ENCODE data around the gene NTMT1.
A peak's percentile ranks its signal among the peaks of the same experiment; 100 is the strongest.
"Not testable (repeated sequence)": the region's sequence is repeated elsewhere in the genome, so short reads cannot be mapped to it uniquely, and the experiment has no call there.

Gene NTMT1

GRCh38 chr9:129654554-129655040, 28.6 kb downstream of the NTMT1 start:
- DNase-seq (ENCODE audit: low read depth in 2 of 2), result no peak

DNA sequence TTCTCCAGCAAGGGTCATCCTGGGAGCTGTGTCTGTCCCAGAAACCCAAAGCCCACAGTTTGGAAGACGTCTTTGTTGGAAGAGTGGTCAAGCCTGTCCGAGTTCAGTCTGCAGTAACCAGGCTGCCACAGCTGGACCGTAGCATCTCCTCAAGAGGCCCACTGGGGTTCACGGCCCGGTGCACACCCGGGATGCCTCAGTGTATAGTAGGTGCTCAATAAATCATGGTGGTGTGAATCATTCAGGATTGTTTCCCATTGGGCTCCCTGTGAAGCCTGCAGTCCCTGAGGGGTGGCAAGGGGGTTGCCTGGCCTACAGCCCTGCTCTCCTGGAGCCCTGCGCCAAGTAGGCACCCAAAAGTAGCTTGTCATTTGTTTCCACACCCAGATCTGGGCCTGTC, 29.2 kb downstream of the NTMT1 start:
- DNase-seq (ENCODE audit: low read depth in 2 of 2), result no peak

DNA sequence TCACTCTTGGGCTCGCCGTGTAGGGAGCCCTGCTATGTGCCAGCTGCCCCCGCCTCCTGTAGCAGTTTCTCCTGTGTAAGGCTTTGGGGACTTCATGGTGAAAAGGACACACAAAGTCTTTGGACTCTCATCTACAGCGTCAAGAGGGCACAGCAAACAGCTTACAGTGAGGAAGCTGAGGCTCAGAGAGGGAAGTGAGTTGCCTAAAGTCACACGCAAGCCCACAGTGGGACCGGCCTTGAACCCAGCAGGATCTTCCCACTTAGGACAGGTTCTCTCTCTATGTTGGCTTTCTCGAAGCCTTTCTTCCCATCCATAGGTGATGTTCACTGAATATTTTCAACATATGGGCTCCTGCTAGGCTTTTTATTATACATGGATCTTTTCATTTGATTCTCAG, 29.7 kb downstream of the NTMT1 start:
- DNase-seq (ENCODE audit: low read depth in 2 of 2), result no peak

- DNase-seq (ENCODE audit: low read depth in 2 of 2), result no peak
Measured at GRCh38 chr9:129656795-129657390, 30.9 kb downstream of the NTMT1 start.

GRCh38 chr9:129661029-129661428, 35.1 kb downstream of the NTMT1 start:
- DNase-seq (ENCODE audit: low read depth in 2 of 2), result no peak

DNA sequence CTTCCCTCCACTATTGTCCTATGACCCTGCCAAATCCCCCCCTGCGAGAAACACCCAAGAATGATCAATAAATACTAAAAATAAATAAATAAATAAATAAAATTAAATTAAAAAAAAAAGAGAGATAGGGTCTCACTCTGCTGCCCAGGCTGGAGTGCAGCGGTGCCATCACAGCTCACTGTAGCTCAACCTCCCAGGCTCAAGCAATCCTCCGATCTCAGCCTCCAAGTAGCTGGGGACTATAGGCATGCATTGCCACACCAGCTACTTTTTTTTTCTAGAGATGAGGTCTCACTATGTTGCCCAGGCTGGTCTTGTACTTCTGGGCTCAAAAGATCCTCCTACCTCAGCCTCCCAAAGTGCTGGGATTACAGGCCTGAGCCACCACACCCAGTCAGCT, 36.3 kb downstream of the NTMT1 start:
- not testable (repeated sequence) for DNase-seq (ENCODE audit: low read depth in 2 of 2)

DNA sequence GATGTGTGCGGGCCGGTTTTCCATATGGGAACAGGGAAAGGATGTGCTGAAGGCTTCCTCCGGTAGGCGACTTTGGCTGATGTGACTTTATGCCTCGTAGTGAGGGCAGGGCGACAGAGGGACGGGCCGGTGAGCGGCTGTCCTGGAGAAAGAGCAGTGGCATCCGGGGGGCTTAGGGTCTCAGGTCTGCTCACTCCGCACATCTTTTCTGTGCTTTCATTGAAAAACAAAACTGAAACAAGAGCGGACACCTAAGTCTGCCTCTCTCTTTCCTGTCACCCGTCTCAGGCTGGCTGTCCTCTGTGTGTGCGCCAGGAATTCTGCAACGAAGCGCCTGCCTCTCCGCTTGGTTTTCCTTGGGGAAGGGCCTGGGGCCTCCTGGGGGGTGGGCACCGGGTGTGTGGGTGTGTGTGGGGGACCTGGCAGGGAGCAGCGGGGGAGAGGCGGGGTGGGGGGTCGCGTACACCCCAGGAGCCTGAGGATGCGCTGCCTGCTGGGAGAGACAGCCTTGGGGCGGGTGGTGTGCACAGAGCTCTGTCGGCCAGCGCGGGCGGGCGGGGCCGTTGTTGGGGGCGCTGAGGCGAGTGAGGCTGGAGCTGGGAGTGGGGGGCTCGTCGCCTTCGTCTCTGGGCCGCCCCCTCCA, 38.9 kb downstream of the NTMT1 start:
- no peak for DNase-seq (ENCODE audit: low read depth in 2 of 2)

- DNase-seq (ENCODE audit: low read depth in 2 of 2), result peak; percentile 12 to 32
Measured at GRCh38 chr9:129665389-129665775, 39.4 kb downstream of the NTMT1 start, which contains the start of gene PRRX2. TSS of gene PRRX2 (plus strand) at chr9:129665647. CDS start at chr9:129665868, 221 bp downstream.

DNA sequence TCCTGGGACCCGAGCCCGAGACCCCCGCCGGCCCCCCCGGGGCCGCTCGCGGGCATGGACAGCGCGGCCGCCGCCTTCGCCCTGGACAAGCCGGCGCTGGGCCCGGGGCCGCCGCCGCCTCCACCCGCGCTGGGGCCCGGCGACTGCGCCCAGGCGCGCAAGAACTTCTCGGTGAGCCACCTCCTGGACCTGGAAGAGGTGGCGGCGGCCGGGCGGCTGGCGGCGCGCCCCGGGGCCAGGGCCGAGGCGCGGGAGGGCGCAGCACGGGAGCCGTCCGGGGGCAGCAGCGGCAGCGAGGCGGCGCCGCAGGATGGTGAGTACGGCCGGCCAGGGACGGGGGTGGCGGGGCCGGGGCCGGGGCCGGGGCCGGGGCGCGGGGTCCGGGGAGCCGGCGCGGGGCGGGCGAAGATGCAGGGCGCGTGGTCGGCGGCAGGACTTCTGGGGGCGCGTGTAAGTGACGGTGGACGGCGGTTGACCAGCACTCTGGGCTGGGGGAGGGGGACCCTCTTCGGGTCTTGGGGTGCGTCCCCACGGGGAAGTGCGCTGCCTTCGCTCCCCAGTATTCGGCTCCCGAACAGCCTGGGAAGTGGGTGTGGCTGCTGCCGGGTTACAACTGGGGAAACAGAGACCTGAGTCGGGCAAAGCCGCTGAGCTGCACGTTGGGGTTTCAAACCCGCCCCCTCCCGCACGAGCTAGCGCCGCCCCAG, 40.0 kb downstream of the NTMT1 start:
- no peak for DNase-seq (ENCODE audit: low read depth in 2 of 2)

GRCh38 chr9:129666575-129666974, 40.6 kb downstream of the NTMT1 start:
- DNase-seq (ENCODE audit: low read depth in 2 of 2), result no peak

GRCh38 chr9:129667378-129667777, 41.4 kb downstream of the NTMT1 start:
- no peak for DNase-seq (ENCODE audit: low read depth in 2 of 2)

DNA sequence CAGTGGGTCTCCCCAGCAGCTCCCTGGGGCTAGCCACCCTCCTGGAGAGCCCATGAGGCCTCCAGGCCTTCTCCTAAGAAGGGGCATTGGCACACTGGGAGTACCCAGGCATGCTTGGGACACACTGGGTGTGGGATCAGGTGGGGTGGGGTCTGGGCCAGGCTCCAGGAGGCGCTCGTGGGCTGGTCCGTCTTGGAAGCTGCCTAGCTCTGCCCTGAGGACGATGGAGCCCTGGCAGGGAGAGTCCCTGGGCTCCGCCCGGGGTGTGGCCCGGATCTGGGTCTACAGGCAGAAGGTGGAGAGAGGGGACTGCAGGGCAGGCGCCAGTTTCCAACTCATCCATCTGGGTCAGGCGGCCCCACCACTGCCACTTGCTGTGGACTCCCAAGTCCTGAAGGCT, 41.9 kb downstream of the NTMT1 start:
- no peak for DNase-seq (ENCODE audit: low read depth in 2 of 2)

DNA sequence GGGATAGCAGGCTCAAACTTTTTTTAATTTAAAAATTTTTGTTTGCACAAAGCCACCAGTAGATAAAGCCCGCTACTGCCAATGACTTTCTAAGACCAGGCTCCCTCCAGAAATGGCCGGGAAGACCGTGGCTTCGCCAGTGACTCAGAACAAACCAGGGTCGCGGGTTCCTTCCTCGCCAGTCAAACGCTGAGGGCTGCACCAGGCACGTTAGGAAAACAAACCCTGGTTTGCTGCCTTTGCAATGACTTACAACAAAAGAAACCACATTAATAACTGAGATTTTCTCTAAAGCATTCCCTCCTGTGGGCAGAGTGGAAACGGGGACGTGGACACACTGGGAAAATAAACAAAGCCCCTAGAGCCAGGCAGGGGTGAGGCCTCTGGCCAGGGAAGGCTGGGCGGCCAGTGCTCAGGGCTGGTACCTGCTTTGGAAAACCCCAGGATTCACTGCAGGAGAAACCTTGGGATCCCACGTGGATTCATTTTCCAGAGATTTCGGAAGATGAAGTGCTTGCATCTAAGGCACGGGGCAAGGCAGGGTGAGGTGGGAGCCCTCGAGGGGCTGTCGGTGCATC, 43.3 kb downstream of the NTMT1 start:
- DNase-seq (ENCODE audit: low read depth in 2 of 2), result no peak

DNA sequence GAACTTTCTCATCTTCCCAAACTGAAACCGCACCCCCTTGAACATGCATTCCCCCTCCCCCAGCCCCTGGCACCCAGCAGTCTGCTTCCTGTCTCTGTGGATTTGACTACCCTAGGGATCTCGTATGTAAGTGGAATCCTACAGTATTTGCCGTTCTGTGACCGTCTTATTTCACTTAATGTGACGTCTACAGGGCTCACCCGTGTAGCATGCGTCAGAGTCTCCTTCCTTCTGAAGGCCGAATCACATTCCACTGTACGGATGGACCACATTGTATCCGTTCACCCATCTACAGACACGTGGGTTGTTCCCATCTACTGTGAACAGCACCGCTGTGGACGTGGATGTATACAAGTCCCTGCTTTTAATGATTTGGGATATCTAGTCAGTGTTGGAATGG, 44.0 kb downstream of the NTMT1 start:
- DNase-seq (ENCODE audit: low read depth in 2 of 2), result no peak

GRCh38 chr9:129671065-129671464, 45.1 kb downstream of the NTMT1 start:
- DNase-seq (ENCODE audit: low read depth in 2 of 2), result no peak

DNA sequence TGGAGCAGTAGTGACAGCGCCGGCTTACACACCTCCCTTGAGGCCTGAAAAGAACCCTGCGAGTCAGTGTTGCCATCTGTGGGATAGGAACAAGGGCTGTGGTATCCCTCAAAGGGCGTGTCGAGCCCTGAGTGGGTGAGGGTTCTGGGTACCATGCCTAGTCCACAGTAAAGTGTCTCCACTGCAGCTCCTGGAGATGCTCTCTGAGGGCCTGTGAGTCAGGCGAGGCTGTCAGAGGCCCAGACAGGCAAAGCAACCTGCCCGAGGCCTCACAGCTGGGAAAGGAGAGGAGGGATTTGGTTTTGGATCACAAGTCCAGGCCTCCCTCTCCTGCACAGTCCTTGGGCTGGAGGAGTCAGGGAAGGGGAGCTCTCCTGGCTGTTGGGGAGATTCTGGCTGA, 45.6 kb downstream of the NTMT1 start:
- DNase-seq (ENCODE audit: low read depth in 2 of 2), result peak; percentile 12 to 22

- no peak for DNase-seq (ENCODE audit: low read depth in 2 of 2)
Measured at GRCh38 chr9:129672702-129673101, 46.7 kb downstream of the NTMT1 start.

DNA sequence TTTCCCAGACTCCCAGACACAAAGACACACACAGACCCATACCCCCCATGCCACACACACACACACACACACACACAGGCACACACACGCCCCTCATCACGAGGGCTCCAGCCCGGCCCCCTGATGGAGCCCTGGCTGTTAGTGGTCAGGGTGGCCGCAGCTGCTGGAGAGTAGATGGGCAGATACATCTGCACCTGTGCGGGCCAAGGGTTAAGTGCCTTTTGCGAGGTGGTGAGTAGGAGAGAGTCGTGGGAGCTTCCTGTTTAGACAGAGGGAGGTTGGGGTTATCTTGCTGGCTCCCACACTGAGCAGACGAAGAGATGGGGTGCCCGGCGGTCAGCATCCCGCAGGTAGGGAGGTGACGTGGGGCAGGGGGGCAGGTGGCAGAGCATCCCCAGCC, 47.6 kb downstream of the NTMT1 start:
- no peak for DNase-seq (ENCODE audit: low read depth in 2 of 2)

DNA sequence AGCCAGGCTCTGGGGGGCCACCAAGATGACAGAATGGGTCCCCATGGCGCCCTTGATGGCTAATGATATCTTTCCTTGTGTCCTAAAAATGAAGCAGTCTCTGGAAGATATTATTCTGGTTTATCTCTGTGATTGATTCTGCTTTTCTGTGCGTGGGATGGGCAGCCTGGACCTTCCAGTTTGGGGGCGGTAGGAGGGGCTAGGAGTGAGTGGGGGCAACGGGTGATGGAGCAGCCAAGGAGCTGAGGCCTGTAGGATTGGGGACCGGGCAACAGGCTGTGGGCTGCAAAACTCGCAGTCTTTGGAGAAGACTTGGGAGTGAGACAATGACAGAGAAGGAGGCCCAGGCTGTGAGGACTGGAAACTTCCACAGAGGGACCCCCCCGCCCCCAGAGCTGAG, 48.3 kb downstream of the NTMT1 start:
- no peak for DNase-seq (ENCODE audit: low read depth in 2 of 2)

- DNase-seq (ENCODE audit: low read depth in 2 of 2), result no peak
Measured at GRCh38 chr9:129675620-129676019, 49.7 kb downstream of the NTMT1 start.

DNA sequence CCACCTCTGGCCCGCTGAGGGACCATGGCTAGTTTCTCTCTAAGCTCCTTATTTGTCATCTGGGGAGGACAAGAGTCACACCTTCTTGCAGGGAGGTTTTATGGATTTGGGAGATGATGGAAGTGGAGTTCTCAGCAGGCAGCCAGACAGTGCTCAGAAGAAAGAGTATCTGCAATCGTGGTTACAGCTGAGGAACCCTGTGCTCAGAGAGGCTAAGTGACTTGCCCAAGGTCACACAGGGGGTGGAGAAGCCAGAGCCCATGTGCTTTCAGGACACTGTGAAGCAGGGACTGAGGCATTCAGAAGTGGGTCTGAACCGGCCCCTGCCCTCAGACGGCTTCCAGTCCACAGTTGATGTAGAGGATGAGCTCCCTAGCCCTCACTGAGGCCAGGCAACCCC, 50.3 kb downstream of the NTMT1 start:
- DNase-seq (ENCODE audit: low read depth in 2 of 2), result no peak

DNA sequence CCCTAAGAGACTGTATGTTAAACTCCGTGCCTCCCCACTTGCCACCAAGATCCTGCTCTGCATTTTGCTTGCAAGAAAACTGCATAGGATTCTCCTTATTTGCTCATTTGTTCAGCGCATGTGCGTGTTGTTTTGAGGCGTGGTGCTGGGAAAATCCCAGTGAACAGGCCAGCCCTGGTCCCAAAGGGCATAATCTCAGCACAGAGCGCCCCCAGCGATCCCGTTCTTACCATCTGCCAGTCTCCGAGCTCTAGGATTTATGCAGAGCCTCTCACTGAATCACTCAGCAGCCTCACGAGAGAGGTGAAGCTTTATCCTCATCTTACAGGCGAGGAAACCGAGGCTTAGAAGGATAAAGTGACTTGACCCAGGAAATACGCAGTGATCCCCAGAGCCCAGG, 51.0 kb downstream of the NTMT1 start:
- DNase-seq (ENCODE audit: low read depth in 2 of 2), result no peak

DNA sequence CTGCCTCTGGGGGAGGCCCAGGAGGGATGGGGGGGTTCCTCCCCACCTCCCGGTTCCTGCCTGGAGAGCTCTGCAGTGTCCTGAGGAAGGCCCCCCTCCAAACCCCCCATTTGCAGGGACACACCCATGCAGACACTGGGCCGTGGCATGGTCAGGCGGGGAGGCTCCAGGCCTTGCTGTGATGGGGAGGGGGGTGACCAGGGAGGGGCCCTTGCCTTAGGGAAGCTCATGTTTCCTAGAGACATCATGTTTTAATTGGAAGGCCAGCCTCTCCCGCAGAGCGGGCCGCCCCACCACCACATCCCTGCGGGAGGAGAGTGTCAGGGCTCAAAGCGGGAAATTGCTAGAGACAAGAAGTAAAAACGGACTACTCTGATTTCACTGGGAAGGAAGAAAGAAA, 51.5 kb downstream of the NTMT1 start:
- DNase-seq (ENCODE audit: low read depth in 2 of 2), result no peak

Measured in stimulated activated CD8-positive, alpha-beta memory T cell treated with anti-CD3 and anti-CD28 coated beads, Interleukin-15, amount 100 ng/mL, for 48 hours (primary cell).